H1 (cell line): ENCODE data around the gene ADD1. TPM values are rescaled to one million over a fixed set of nuclear protein-coding genes. Genes with fewer than 3 reads are reported as not detected.

Source experiments
- CTCF ChIA-PET: fragments of 300-600 bp; sonication (Branson Sonifier 250); formaldehyde crosslinking; loops from one replicate; lab custom pipeline; 2021; ENCODE audit not compliant: partially characterized antibody; lab: Charles Lee
- POLR2A ChIA-PET: fragments of 300-600 bp; sonication (Branson Sonifier 250); formaldehyde crosslinking; loops from one replicate; lab custom pipeline; 2021; ENCODE audit warnings: inconsistent platforms; ENCODE audit not compliant: partially characterized antibody; lab: Charles Lee
- DNase-seq, 2 experiments: peaks; one replicate each; pipeline versions ENCODE4 v3.0.0 to v3.0.0-alpha.2; 2010 to 2022; ENCODE audit warnings: low spot score in 2 of 2, low read depth in 1 of 2, mixed read lengths in 1 of 2
- FAIRE-seq: peaks from 2 replicates; lab custom pipeline; 2011; peaks lifted over from hg19 to GRCh38; lab: Jason Lieb, UNC
- H2AFZ ChIP-seq: 2 replicates; pipeline ENCODE4 v1.8.1; 2012; ENCODE audit warnings: low read length, inconsistent platforms
- H2AK5ac ChIP-seq: 2 replicates; pipeline ENCODE4 v1.6.1; 2013; ENCODE audit warnings: low read depth, low read length
- H2BK120ac ChIP-seq: replicated peaks from 2 replicates; pipeline ENCODE3; 2013; ENCODE audit warnings: low read depth, low read length, inconsistent platforms
- H2BK12ac ChIP-seq: 2 replicates; pipeline ENCODE4 v1.6.1; 2013; ENCODE audit warnings: low read depth, low read length
- H2BK15ac ChIP-seq: 2 replicates; pipeline ENCODE4 v1.6.1; 2013; ENCODE audit warnings: low read length
- H2BK20ac ChIP-seq: 2 replicates; pipeline ENCODE4 v1.6.1; 2013; ENCODE audit warnings: low read length
- H2BK5ac ChIP-seq: 2 replicates; pipeline ENCODE4 v1.6.1; 2013; ENCODE audit warnings: low read depth, low read length
- H3K14ac ChIP-seq: 2 replicates; pipeline ENCODE4 v1.6.1; 2013; ENCODE audit warnings: inconsistent platforms; ENCODE audit not compliant: insufficient read length
- H3K18ac ChIP-seq: 2 replicates; pipeline ENCODE4 v1.6.1; 2013; ENCODE audit warnings: low read length; ENCODE audit errors: extremely low read depth
- H3K23ac ChIP-seq: 2 replicates; pipeline ENCODE4 v1.6.1; 2013; ENCODE audit warnings: inconsistent platforms; ENCODE audit not compliant: insufficient read length
- H3K23me2 ChIP-seq: 2 replicates; pipeline ENCODE4 v1.6.1; 2013; ENCODE audit warnings: low read depth, low read length
- H3K27ac ChIP-seq: 2 replicates; pipeline ENCODE4 v1.6.1; 2011; ENCODE audit warnings: low read depth, low read length, inconsistent platforms
- H3K27me3 ChIP-seq, 4 experiments: replicated peaks in 1 of 4; 1 replicate in 1 of 4; 2 replicates in 3 of 4; pipeline versions ENCODE4 v1.6.1 to v1.8.1; 2011 to 2013; ENCODE audit warnings: low read length in 3 of 4, mild to moderate bottlenecking in 3 of 4, inconsistent platforms in 2 of 4, mixed read lengths in 2 of 4, moderate library complexity in 1 of 4; ENCODE audit not compliant: control insufficient read depth in 3 of 4, insufficient read depth in 3 of 4; ENCODE audit errors: extremely low read depth in 1 of 4
- H3K36me3 ChIP-seq, 4 experiments: 2 replicates each; pipeline versions ENCODE4 v1.6.1 to v1.8.1; 2011 to 2013; ENCODE audit warnings: mild to moderate bottlenecking in 4 of 4, low read length in 3 of 4, moderate library complexity in 2 of 4, control low read depth in 1 of 4, inconsistent platforms in 1 of 4; ENCODE audit not compliant: insufficient read depth in 4 of 4, control insufficient read depth in 2 of 4
- H3K4ac ChIP-seq: replicated peaks from 2 replicates; pipeline ENCODE3; 2013; ENCODE audit warnings: low read length, low read depth, mixed read lengths, inconsistent platforms; ENCODE audit not compliant: insufficient read length
- H3K4me1 ChIP-seq, 4 experiments: replicated peaks in 1 of 4; 1 replicate in 1 of 4; 2 replicates in 3 of 4; pipeline versions ENCODE4 v1.6.1 to v1.8.1; 2011 to 2013; ENCODE audit warnings: low read length in 3 of 4, inconsistent platforms in 2 of 4, mixed read lengths in 1 of 4; ENCODE audit not compliant: insufficient read depth in 4 of 4, control insufficient read depth in 3 of 4
- H3K4me2 ChIP-seq, 2 experiments: 2 replicates each; pipeline versions ENCODE4 v1.6.1 to v1.8.1; 2011 to 2013; ENCODE audit warnings: low read depth in 2 of 2, low read length in 2 of 2, control low read depth in 1 of 2, inconsistent platforms in 1 of 2, mild to moderate bottlenecking in 1 of 2; ENCODE audit not compliant: insufficient read depth in 1 of 2
- H3K4me3 ChIP-seq, 4 experiments: fragments of 200-600, 300-600 bp in 1 of 4; sonication (generic), shearing (Covaris generic), sonication (Bioruptor Twin) in 1 of 4; 2 replicates each; pipeline versions ENCODE4 v1.5.1 to v1.8.1; 2011 to 2016; ENCODE audit warnings: low read length in 4 of 4, low read depth in 3 of 4, control low read depth in 2 of 4, inconsistent platforms in 2 of 4, mild to moderate bottlenecking in 2 of 4, mixed read lengths in 1 of 4, moderate library complexity in 1 of 4; ENCODE audit not compliant: insufficient read depth in 2 of 4; ENCODE audit errors: extremely low read depth in 1 of 4
- H3K56ac ChIP-seq: replicated peaks from 2 replicates; pipeline ENCODE3; 2013; ENCODE audit warnings: low read depth, mild to moderate bottlenecking, mixed read lengths, low read length, inconsistent platforms; ENCODE audit not compliant: insufficient read length
- H3K79me1 ChIP-seq: 2 replicates; pipeline ENCODE4 v1.6.1; 2013; ENCODE audit warnings: low read depth, low read length, control low read depth
- H3K79me2 ChIP-seq, 2 experiments: 2 replicates each; pipeline versions ENCODE4 v1.6.1 to v1.8.1; 2012 to 2013; ENCODE audit warnings: low read length in 2 of 2, mild to moderate bottlenecking in 2 of 2, inconsistent platforms in 1 of 2; ENCODE audit not compliant: insufficient read depth in 2 of 2, control insufficient read depth in 1 of 2
- H3K9ac ChIP-seq, 4 experiments: replicated peaks in 1 of 4; 1 replicate in 1 of 4; 2 replicates in 3 of 4; pipeline versions ENCODE4 v1.6.1 to v1.8.1; 2011 to 2013; ENCODE audit warnings: low read depth in 3 of 4, low read length in 3 of 4, control low read depth in 2 of 4, mild to moderate bottlenecking in 2 of 4, moderate library complexity in 2 of 4, inconsistent platforms in 1 of 4; ENCODE audit errors: extremely low read depth in 1 of 4
- H3K9me3 ChIP-seq, 2 experiments: 2 replicates each; pipeline versions ENCODE4 v1.6.1 to v1.8.1; 2012 to 2013; ENCODE audit warnings: mild to moderate bottlenecking in 2 of 2, moderate library complexity in 2 of 2, control low read depth in 1 of 2, inconsistent platforms in 1 of 2, low read depth in 1 of 2, low read length in 1 of 2, mixed read lengths in 1 of 2; ENCODE audit not compliant: insufficient read depth in 2 of 2
- H4K20me1 ChIP-seq, 2 experiments: replicated peaks in 1 of 2; 2 replicates each; pipeline versions ENCODE3 to v1.8.1; 2011 to 2013; ENCODE audit warnings: inconsistent platforms in 2 of 2, low read length in 2 of 2, mild to moderate bottlenecking in 1 of 2; ENCODE audit not compliant: insufficient read depth in 2 of 2, control insufficient read depth in 1 of 2
- H4K5ac ChIP-seq: 2 replicates; pipeline ENCODE4 v1.6.1; 2013; ENCODE audit warnings: low read length, low read depth, mixed read lengths, inconsistent platforms; ENCODE audit not compliant: insufficient read length
- H4K8ac ChIP-seq: 2 replicates; pipeline ENCODE4 v1.8.0; 2013; ENCODE audit warnings: mild to moderate bottlenecking, moderate library complexity, low read length, inconsistent platforms; ENCODE audit not compliant: insufficient read depth; ENCODE audit errors: extremely low read depth
- H4K91ac ChIP-seq: replicated peaks from 2 replicates; pipeline ENCODE3; 2013; ENCODE audit warnings: low read length, mixed read lengths, inconsistent platforms; ENCODE audit not compliant: insufficient read length
- BCL11A ChIP-seq, 2 experiments: IDR thresholded peaks; one replicate each; pipeline ENCODE4 v1.6.1; 2011; ENCODE audit warnings: low read depth in 2 of 2, low read length in 2 of 2, mild to moderate bottlenecking in 2 of 2
- CHD2 ChIP-seq: IDR thresholded peaks from 2 replicates; pipeline ENCODE4 v1.6.1; 2012; ENCODE audit warnings: low read length, improper control_type of control experiment
- CREB1 ChIP-seq: IDR thresholded peaks from 2 replicates; pipeline ENCODE4 v1.6.1; 2012; ENCODE audit warnings: inconsistent platforms
- EGR1 ChIP-seq: IDR thresholded peaks from 2 replicates; pipeline ENCODE4 v1.6.1; 2011; ENCODE audit warnings: low read depth, low read length, borderline replicate concordance
- GTF2F1 ChIP-seq: IDR thresholded peaks from 2 replicates; pipeline ENCODE4 v1.6.1; 2012; ENCODE audit warnings: low read depth, low read length, improper control_type of control experiment, borderline replicate concordance
- HDAC2 ChIP-seq, 2 experiments: fragments of 300-600 bp in 1 of 2; sonication (generic) in 1 of 2; IDR thresholded peaks; 2 replicates each; pipeline ENCODE4 v1.6.1; 2011 to 2012; ENCODE audit warnings: low read depth in 2 of 2, low read length in 2 of 2, mild to moderate bottlenecking in 2 of 2, moderate library complexity in 2 of 2, borderline replicate concordance in 1 of 2, inconsistent platforms in 1 of 2
- POLR2A ChIP-seq, 2 experiments: IDR thresholded peaks; 1 replicate in 1 of 2; 2 replicates in 1 of 2; pipeline ENCODE4 v1.6.1; 2011; ENCODE audit warnings: low read depth in 2 of 2, low read length in 2 of 2, mild to moderate bottlenecking in 2 of 2; ENCODE audit errors: control extremely low read depth in 1 of 2
- RNF2 ChIP-seq: fragments of 200-900, 300-1000 bp; sonication (generic); IDR thresholded peaks from 2 replicates; pipeline ENCODE4 v1.7.1; 2016; ENCODE audit warnings: borderline replicate concordance, low read depth, mild to moderate bottlenecking, antibody characterized with exemption, low read length; ENCODE audit not compliant: poor library complexity, severe bottlenecking; ENCODE audit errors: missing control alignments
- SIN3A ChIP-seq, 2 experiments: IDR thresholded peaks in 1 of 2; conservative IDR thresholded peaks in 1 of 2; 2 replicates each; pipeline ENCODE4 v1.6.1; 2011 to 2012; ENCODE audit warnings: low read length in 2 of 2, improper control_type of control experiment in 1 of 2, low read depth in 1 of 2, mild to moderate bottlenecking in 1 of 2
- SIX5 ChIP-seq: IDR thresholded peaks from 2 replicates; pipeline ENCODE4 v1.6.1; 2011; ENCODE audit warnings: mild to moderate bottlenecking, low read depth, low read length
- SP1 ChIP-seq: IDR thresholded peaks from 2 replicates; pipeline ENCODE4 v1.6.1; 2011; ENCODE audit warnings: low read depth, low read length
- TBP ChIP-seq: IDR thresholded peaks from 2 replicates; pipeline ENCODE4 v1.6.1; 2011; ENCODE audit warnings: low read depth, low read length, improper control_type of control experiment
- WGBS, 2 experiments: shearing (Covaris generic) in 1 of 2; methylation state at CpG; one replicate each; pipeline versions ENCODE4 v1.1.6 to v1.1.7; 2013 to 2015; ENCODE audit warnings: low lambda C conversion rate in 2 of 2, mixed read lengths in 2 of 2, inconsistent platforms in 1 of 2, low coverage in 1 of 2, missing lambda C conversion rate in 1 of 2; ENCODE audit not compliant: insufficient replicate concordance in 2 of 2, insufficient coverage in 1 of 2, insufficient read length in 1 of 2; ENCODE audit errors: extremely low coverage in 1 of 2, missing lambda C conversion rate in 1 of 2; 5-methylcytosine and 5-hydroxymethylcytosine counted together
- polyA plus RNA-seq, 7 experiments: library from polyadenylated mRNA; depleted of rRNA in 3 of 7; stranded (reverse) in 5 of 7; unstranded in 2 of 7; fragments of >200 nt in 5 of 7; fragments of 200-250 nt in 2 of 7; gene quantifications; 1 replicate in 5 of 7; 2 replicates in 1 of 7; 4 replicates in 1 of 7; pipeline versions ENCODE4 v1.2.1 to v1.2.3, GENCODE V29; 2011 to 2013; ENCODE audit warnings: missing spikeins in 2 of 7, mixed read lengths in 2 of 7
- total RNA-seq: library from RNA; stranded (reverse); fragmentation: NEBNext Ultra II Directional; extraction: Animal tissue kit (Norgen Biotek cat#: 25700); gene quantifications from 2 replicates; pipeline ENCODE4 v1.2.1, GENCODE V29; 2021

ADD1 gene
- total and polyA plus RNA-seq, 2 of the 8 experiments (the other 6 are each of a cell fraction or from before 2014, with no cell fraction given): 113 to 143 TPM

- Histone ChIP-seq H3K56ac (no peak overlapping the region), H3K18ac (no peak overlapping the region), H2BK120ac (no peak overlapping the region), H3K9me3 (no peaks in the 10 kb centered on the region), H3K23me2 (no peaks in the 10 kb centered on the region), H3K27me3 (no peaks in the 10 kb centered on the region), H4K8ac (no peak overlapping the region; the same call in 1 of the 2 replicates), H2AFZ (no peak overlapping the region), H4K91ac (no peak overlapping the region), H2BK20ac (no peak overlapping the region), H2BK15ac (no peak overlapping the region), H3K4me2 (no peak overlapping the region), H4K5ac (no peak overlapping the region), H3K4me1 (no peaks in the 10 kb centered on the region), H3K4ac (no peak overlapping the region), H3K79me2 (no peaks in the 10 kb centered on the region), H3K4me3 (no peak overlapping the region), H4K20me1 (peaks cover 12 to 25% of the 10 kb centered on the region in 2 experiments), H3K79me1 (peaks cover 3% of the 10 kb centered on the region; the same call in 1 of the 2 replicates), H2BK5ac (no peak overlapping the region), H3K9ac (no peak overlapping the region), H3K23ac (no peak overlapping the region), H2BK12ac (no peak overlapping the region), H3K36me3 (peaks cover 55 to 83% (median 78%) of the 10 kb centered on the region in 4 experiments), H2AK5ac (no peak overlapping the region), H3K14ac (no peak overlapping the region), H3K27ac (no peak overlapping the region)
- 91% methylated on average over 26 of the region's 30 CpGs; no CpG with 5 or more reads in 1 of the 2 experiments for WGBS, 2 experiments
- DNase-seq: no peak
- no peak for FAIRE-seq
- POLR2A ChIA-PET: interaction anchor here (0.7 to 3.3 kb wide), 8 partner anchors 10 to 180 kb away, joined by 3 to 19 read pairs (median 3); no protein-coding TSS in a partner anchor
- CTCF ChIA-PET: interaction anchor here (0.6 to 2.5 kb wide), 5 partner anchors 9 to 373 kb away, joined by 3 to 18 read pairs (median 5); no protein-coding TSS in a partner anchor
- TF ChIP-seq SP1: no peak
- TF ChIP-seq SIN3A (conservative IDR thresholded peaks at IDR 0.05 in 1 of 2, IDR thresholded peaks at IDR 0.05 in 1 of 2; ENCODE audit: low read depth in 1 of 2, low read length in 2 of 2): no peak
- no peak for TF ChIP-seq SIX5
- no peak for TF ChIP-seq GTF2F1
- no peak for TF ChIP-seq POLR2A (IDR thresholded peaks at IDR 0.05; ENCODE audit: control extremely low read depth in 1 of 2, low read depth in 2 of 2, low read length in 2 of 2)
- no peak for TF ChIP-seq RNF2
- TF ChIP-seq CREB1: no peak
- no peak for TF ChIP-seq TBP
- TF ChIP-seq EGR1: no peak
- no peak for TF ChIP-seq BCL11A (IDR thresholded peaks at IDR 0.05; ENCODE audit: low read depth in 2 of 2, low read length in 2 of 2)
- no peak for TF ChIP-seq CHD2
- no peak for TF ChIP-seq HDAC2 (IDR thresholded peaks at IDR 0.05; ENCODE audit: borderline replicate concordance in 1 of 2, low read depth in 2 of 2, low read length in 2 of 2)
Measured at GRCh38 chr4:2944586-2945526, 101.2 kb downstream of the ADD1 start.
